H1 (cell line): ENCODE data around the gene HOXA11. TPM values are rescaled to one million over a fixed set of nuclear protein-coding genes. Genes with fewer than 3 reads are reported as not detected.

ENCODE experiments used
- CTCF ChIA-PET: fragments of 300-600 bp; sonication (Branson Sonifier 250); formaldehyde crosslinking; loops from one replicate; lab custom pipeline; 2021; ENCODE audit not compliant: partially characterized antibody; lab: Charles Lee
- POLR2A ChIA-PET: fragments of 300-600 bp; sonication (Branson Sonifier 250); formaldehyde crosslinking; loops from one replicate; lab custom pipeline; 2021; ENCODE audit warnings: inconsistent platforms; ENCODE audit not compliant: partially characterized antibody; lab: Charles Lee
- DNase-seq, 2 experiments: peaks; one replicate each; pipeline versions ENCODE4 v3.0.0 to v3.0.0-alpha.2; 2010 to 2022; ENCODE audit warnings: low spot score in 2 of 2, low read depth in 1 of 2, mixed read lengths in 1 of 2
- FAIRE-seq: peaks from 2 replicates; lab custom pipeline; 2011; peaks lifted over from hg19 to GRCh38; lab: Jason Lieb, UNC
- H2AFZ ChIP-seq: 2 replicates; pipeline ENCODE4 v1.8.1; 2012; ENCODE audit warnings: low read length, inconsistent platforms
- H2AK5ac ChIP-seq: 2 replicates; pipeline ENCODE4 v1.6.1; 2013; ENCODE audit warnings: low read depth, low read length
- H2BK120ac ChIP-seq: replicated peaks from 2 replicates; pipeline ENCODE3; 2013; ENCODE audit warnings: low read depth, low read length, inconsistent platforms
- H2BK12ac ChIP-seq: 2 replicates; pipeline ENCODE4 v1.6.1; 2013; ENCODE audit warnings: low read depth, low read length
- H2BK15ac ChIP-seq: 2 replicates; pipeline ENCODE4 v1.6.1; 2013; ENCODE audit warnings: low read length
- H2BK20ac ChIP-seq: 2 replicates; pipeline ENCODE4 v1.6.1; 2013; ENCODE audit warnings: low read length
- H2BK5ac ChIP-seq: 2 replicates; pipeline ENCODE4 v1.6.1; 2013; ENCODE audit warnings: low read depth, low read length
- H3K14ac ChIP-seq: 2 replicates; pipeline ENCODE4 v1.6.1; 2013; ENCODE audit warnings: inconsistent platforms; ENCODE audit not compliant: insufficient read length
- H3K18ac ChIP-seq: 2 replicates; pipeline ENCODE4 v1.6.1; 2013; ENCODE audit warnings: low read length; ENCODE audit errors: extremely low read depth
- H3K23ac ChIP-seq: 2 replicates; pipeline ENCODE4 v1.6.1; 2013; ENCODE audit warnings: inconsistent platforms; ENCODE audit not compliant: insufficient read length
- H3K23me2 ChIP-seq: 2 replicates; pipeline ENCODE4 v1.6.1; 2013; ENCODE audit warnings: low read depth, low read length
- H3K27ac ChIP-seq: 2 replicates; pipeline ENCODE4 v1.6.1; 2011; ENCODE audit warnings: low read depth, low read length, inconsistent platforms
- H3K27me3 ChIP-seq, 4 experiments: replicated peaks in 1 of 4; 1 replicate in 1 of 4; 2 replicates in 3 of 4; pipeline versions ENCODE4 v1.6.1 to v1.8.1; 2011 to 2013; ENCODE audit warnings: low read length in 3 of 4, mild to moderate bottlenecking in 3 of 4, inconsistent platforms in 2 of 4, mixed read lengths in 2 of 4, moderate library complexity in 1 of 4; ENCODE audit not compliant: control insufficient read depth in 3 of 4, insufficient read depth in 3 of 4; ENCODE audit errors: extremely low read depth in 1 of 4
- H3K36me3 ChIP-seq, 4 experiments: 2 replicates each; pipeline versions ENCODE4 v1.6.1 to v1.8.1; 2011 to 2013; ENCODE audit warnings: mild to moderate bottlenecking in 4 of 4, low read length in 3 of 4, moderate library complexity in 2 of 4, control low read depth in 1 of 4, inconsistent platforms in 1 of 4; ENCODE audit not compliant: insufficient read depth in 4 of 4, control insufficient read depth in 2 of 4
- H3K4ac ChIP-seq: replicated peaks from 2 replicates; pipeline ENCODE3; 2013; ENCODE audit warnings: low read length, low read depth, mixed read lengths, inconsistent platforms; ENCODE audit not compliant: insufficient read length
- H3K4me1 ChIP-seq, 4 experiments: replicated peaks in 1 of 4; 1 replicate in 1 of 4; 2 replicates in 3 of 4; pipeline versions ENCODE4 v1.6.1 to v1.8.1; 2011 to 2013; ENCODE audit warnings: low read length in 3 of 4, inconsistent platforms in 2 of 4, mixed read lengths in 1 of 4; ENCODE audit not compliant: insufficient read depth in 4 of 4, control insufficient read depth in 3 of 4
- H3K4me2 ChIP-seq, 2 experiments: 2 replicates each; pipeline versions ENCODE4 v1.6.1 to v1.8.1; 2011 to 2013; ENCODE audit warnings: low read depth in 2 of 2, low read length in 2 of 2, control low read depth in 1 of 2, inconsistent platforms in 1 of 2, mild to moderate bottlenecking in 1 of 2; ENCODE audit not compliant: insufficient read depth in 1 of 2
- H3K4me3 ChIP-seq, 4 experiments: fragments of 200-600, 300-600 bp in 1 of 4; sonication (generic), shearing (Covaris generic), sonication (Bioruptor Twin) in 1 of 4; 2 replicates each; pipeline versions ENCODE4 v1.5.1 to v1.8.1; 2011 to 2016; ENCODE audit warnings: low read length in 4 of 4, low read depth in 3 of 4, control low read depth in 2 of 4, inconsistent platforms in 2 of 4, mild to moderate bottlenecking in 2 of 4, mixed read lengths in 1 of 4, moderate library complexity in 1 of 4; ENCODE audit not compliant: insufficient read depth in 2 of 4; ENCODE audit errors: extremely low read depth in 1 of 4
- H3K56ac ChIP-seq: replicated peaks from 2 replicates; pipeline ENCODE3; 2013; ENCODE audit warnings: low read depth, mild to moderate bottlenecking, mixed read lengths, low read length, inconsistent platforms; ENCODE audit not compliant: insufficient read length
- H3K79me1 ChIP-seq: 2 replicates; pipeline ENCODE4 v1.6.1; 2013; ENCODE audit warnings: low read depth, low read length, control low read depth
- H3K79me2 ChIP-seq, 2 experiments: 2 replicates each; pipeline versions ENCODE4 v1.6.1 to v1.8.1; 2012 to 2013; ENCODE audit warnings: low read length in 2 of 2, mild to moderate bottlenecking in 2 of 2, inconsistent platforms in 1 of 2; ENCODE audit not compliant: insufficient read depth in 2 of 2, control insufficient read depth in 1 of 2
- H3K9ac ChIP-seq, 4 experiments: replicated peaks in 1 of 4; 1 replicate in 1 of 4; 2 replicates in 3 of 4; pipeline versions ENCODE4 v1.6.1 to v1.8.1; 2011 to 2013; ENCODE audit warnings: low read depth in 3 of 4, low read length in 3 of 4, control low read depth in 2 of 4, mild to moderate bottlenecking in 2 of 4, moderate library complexity in 2 of 4, inconsistent platforms in 1 of 4; ENCODE audit errors: extremely low read depth in 1 of 4
- H3K9me3 ChIP-seq, 2 experiments: 2 replicates each; pipeline versions ENCODE4 v1.6.1 to v1.8.1; 2012 to 2013; ENCODE audit warnings: mild to moderate bottlenecking in 2 of 2, moderate library complexity in 2 of 2, control low read depth in 1 of 2, inconsistent platforms in 1 of 2, low read depth in 1 of 2, low read length in 1 of 2, mixed read lengths in 1 of 2; ENCODE audit not compliant: insufficient read depth in 2 of 2
- H4K20me1 ChIP-seq, 2 experiments: replicated peaks in 1 of 2; 2 replicates each; pipeline versions ENCODE3 to v1.8.1; 2011 to 2013; ENCODE audit warnings: inconsistent platforms in 2 of 2, low read length in 2 of 2, mild to moderate bottlenecking in 1 of 2; ENCODE audit not compliant: insufficient read depth in 2 of 2, control insufficient read depth in 1 of 2
- H4K5ac ChIP-seq: 2 replicates; pipeline ENCODE4 v1.6.1; 2013; ENCODE audit warnings: low read length, low read depth, mixed read lengths, inconsistent platforms; ENCODE audit not compliant: insufficient read length
- H4K8ac ChIP-seq: 2 replicates; pipeline ENCODE4 v1.8.0; 2013; ENCODE audit warnings: mild to moderate bottlenecking, moderate library complexity, low read length, inconsistent platforms; ENCODE audit not compliant: insufficient read depth; ENCODE audit errors: extremely low read depth
- H4K91ac ChIP-seq: replicated peaks from 2 replicates; pipeline ENCODE3; 2013; ENCODE audit warnings: low read length, mixed read lengths, inconsistent platforms; ENCODE audit not compliant: insufficient read length
- ATF3 ChIP-seq: IDR thresholded peaks from 2 replicates; pipeline ENCODE4 v1.6.1; 2011; ENCODE audit warnings: low read depth, mild to moderate bottlenecking, low read length; ENCODE audit not compliant: insufficient read depth
- CBX5 ChIP-seq: fragments of 300-800, 300-1000 bp; sonication (generic); IDR thresholded peaks from 2 replicates; pipeline ENCODE4 v1.7.1; 2016; ENCODE audit warnings: antibody characterized with exemption, low read length, low read depth
- CTBP2 ChIP-seq: IDR thresholded peaks from 2 replicates; pipeline ENCODE4 v1.7.0; 2011; ENCODE audit warnings: borderline replicate concordance, mild to moderate bottlenecking, moderate library complexity, mixed read lengths, low read length; ENCODE audit not compliant: insufficient read depth, insufficient read length
- E2F6 ChIP-seq: IDR thresholded peaks from 2 replicates; pipeline ENCODE4 v1.6.1; 2012; ENCODE audit warnings: inconsistent platforms
- KDM5A ChIP-seq: fragments of 200-600 bp; IDR thresholded peaks from 2 replicates; pipeline ENCODE4 v1.7.1; 2012; ENCODE audit warnings: mild to moderate bottlenecking, low read length, inconsistent platforms, mixed read lengths
- RAD21 ChIP-seq, 2 experiments: IDR thresholded peaks in 1 of 2; conservative IDR thresholded peaks in 1 of 2; 2 replicates each; pipeline ENCODE4 v1.6.1; 2011; ENCODE audit warnings: low read depth in 2 of 2, low read length in 2 of 2, improper control_type of control experiment in 1 of 2, inconsistent platforms in 1 of 2, mild to moderate bottlenecking in 1 of 2, moderate library complexity in 1 of 2
- RXRA ChIP-seq: IDR thresholded peaks from 2 replicates; pipeline ENCODE4 v1.6.1; 2011; ENCODE audit warnings: low read depth, mild to moderate bottlenecking, low read length, moderate library complexity; ENCODE audit not compliant: insufficient read depth
- SIX5 ChIP-seq: IDR thresholded peaks from 2 replicates; pipeline ENCODE4 v1.6.1; 2011; ENCODE audit warnings: mild to moderate bottlenecking, low read depth, low read length
- USF2 ChIP-seq: IDR thresholded peaks from 2 replicates; pipeline ENCODE4 v1.6.1; 2011; ENCODE audit warnings: low read length, improper control_type of control experiment
- WGBS, 2 experiments: shearing (Covaris generic) in 1 of 2; methylation state at CpG; one replicate each; pipeline versions ENCODE4 v1.1.6 to v1.1.7; 2013 to 2015; ENCODE audit warnings: low lambda C conversion rate in 2 of 2, mixed read lengths in 2 of 2, inconsistent platforms in 1 of 2, low coverage in 1 of 2, missing lambda C conversion rate in 1 of 2; ENCODE audit not compliant: insufficient replicate concordance in 2 of 2, insufficient coverage in 1 of 2, insufficient read length in 1 of 2; ENCODE audit errors: extremely low coverage in 1 of 2, missing lambda C conversion rate in 1 of 2; 5-methylcytosine and 5-hydroxymethylcytosine counted together
- polyA plus RNA-seq, 7 experiments: library from polyadenylated mRNA; depleted of rRNA in 3 of 7; stranded (reverse) in 5 of 7; unstranded in 2 of 7; fragments of >200 nt in 5 of 7; fragments of 200-250 nt in 2 of 7; gene quantifications; 1 replicate in 5 of 7; 2 replicates in 1 of 7; 4 replicates in 1 of 7; pipeline versions ENCODE4 v1.2.1 to v1.2.3, GENCODE V29; 2011 to 2013; ENCODE audit warnings: missing spikeins in 2 of 7, mixed read lengths in 2 of 7
- total RNA-seq: library from RNA; stranded (reverse); fragmentation: NEBNext Ultra II Directional; extraction: Animal tissue kit (Norgen Biotek cat#: 25700); gene quantifications from 2 replicates; pipeline ENCODE4 v1.2.1, GENCODE V29; 2021

HOXA11 gene
- total and polyA plus RNA-seq, 2 of the 8 experiments (the other 6 are each of a cell fraction or from before 2014, with no cell fraction given), result not detected

GRCh38 chr7:27163288-27164044 is 21.6 kb downstream of the HOXA11 start:
- Histone ChIP-seq H2AFZ (no peak overlapping the region), H4K91ac (no peak overlapping the region), H3K9ac (no peak overlapping the region), H2BK15ac (no peak overlapping the region), H4K20me1 (peaks cover 17 to 29% of the 10 kb centered on the region in 2 experiments), H3K23ac (no peak overlapping the region), H3K4me1 (no peaks in the 10 kb centered on the region; a peak in 4 of 7 replicates), H3K4me2 (no peak overlapping the region; a peak in 1 of 4 replicates), H3K79me2 (no peaks in the 10 kb centered on the region), H3K4ac (no peak overlapping the region), H3K79me1 (no peaks in the 10 kb centered on the region), H3K4me3 (no peak overlapping the region), H3K23me2 (no peaks in the 10 kb centered on the region), H4K8ac (no peak overlapping the region), H2BK20ac (no peak overlapping the region), H3K27me3 (peaks cover 98 to 100% (median 99%) of the 10 kb centered on the region in 4 experiments), H3K36me3 (peaks cover 0 to 20% (median 0%) of the 10 kb centered on the region in 4 experiments; a peak in 1 of 8 replicates), H2BK12ac (no peak overlapping the region), H3K18ac (no peak overlapping the region), H4K5ac (no peak overlapping the region), H3K14ac (no peak overlapping the region), H3K27ac (no peak overlapping the region), H2AK5ac (no peak overlapping the region), H3K9me3 (peaks cover 0 to 6% of the 10 kb centered on the region in 2 experiments; a peak in 1 of 4 replicates), H2BK5ac (no peak overlapping the region), H3K56ac (no peak overlapping the region), H2BK120ac (no peak overlapping the region)
- CTCF ChIA-PET, result interaction anchor here (0.8 to 4.4 kb wide), 11 partner anchors 8 to 69 kb away, joined by 3 to 80 read pairs (median 4); partner anchors contain the start of genes HOXA11, HOXA3, HOXA5 and HOXA6
- DNase-seq (no peak), FAIRE-seq (no peak)
- WGBS, 2 experiments, result 39% methylated on average over 24 of the region's 24 CpGs; no CpG with 5 or more reads in 1 of the 2 experiments
- POLR2A ChIA-PET, result no interaction called here
- no peak for TF ChIP-seq SIX5
- no peak for TF ChIP-seq CTBP2
- no peak for TF ChIP-seq KDM5A
- TF ChIP-seq RXRA, result no peak
- TF ChIP-seq RAD21 (IDR thresholded peaks at IDR 0.05 in 1 of 2, conservative IDR thresholded peaks at IDR 0.05 in 1 of 2; ENCODE audit: low read depth in 2 of 2, low read length in 2 of 2), result no peak
- TF ChIP-seq CBX5, result no peak
- TF ChIP-seq USF2, result no peak
- TF ChIP-seq ATF3, result no peak
- no peak for TF ChIP-seq E2F6
